ENCODE results near the gene MSX1. TPM values are rescaled to one million over a fixed set of nuclear protein-coding genes. Genes with fewer than 3 reads are reported as not detected.

Gene MSX1
- total RNA-seq, 1 experiment from 2014 or later = not detected

GRCh38 chr4:4860600-4861389, 1.3 kb downstream of the MSX1 start:
- no peak overlapping the region for H3K18ac ChIP-seq (ENCODE audit: insufficient read length, low read depth, low read length)
- no peak overlapping the region for H3K23ac ChIP-seq (ENCODE audit: insufficient read length, low read depth, low read length)
- peaks cover 5% of the 10 kb centered on the region for H3K23me2 ChIP-seq (ENCODE audit: insufficient read length, low read depth, low read length, poor library complexity, severe bottlenecking)
- no peak overlapping the region for H3T11ph ChIP-seq (ENCODE audit: low read length)
- H4K8ac ChIP-seq (replicated peaks; ENCODE audit: insufficient read length, low read depth, low read length) = no peak overlapping the region
- H2AK5ac ChIP-seq (ENCODE audit: insufficient read length, low read length) = no peak overlapping the region
- no peak overlapping the region for H2BK20ac ChIP-seq (ENCODE audit: low read depth, low read length, poor library complexity, severe bottlenecking)
- no peak overlapping the region for H3K4ac ChIP-seq (ENCODE audit: low read depth, low read length)
- H2AFZ ChIP-seq (ENCODE audit: low read length) = no peak overlapping the region
- no peak overlapping the region for H3K27ac Mint-ChIP-seq
- H3K4me1 ChIP-seq (ENCODE audit: insufficient read depth, low read length) = 0 out of 2 replicates have a peak, but pooled peaks cover 3% of the 10 kb centered on the region
- no peak overlapping the region for H2BK120ac ChIP-seq (ENCODE audit: low read depth, low read length, poor library complexity, severe bottlenecking)
- TF ChIP-seq, protein P1, sequence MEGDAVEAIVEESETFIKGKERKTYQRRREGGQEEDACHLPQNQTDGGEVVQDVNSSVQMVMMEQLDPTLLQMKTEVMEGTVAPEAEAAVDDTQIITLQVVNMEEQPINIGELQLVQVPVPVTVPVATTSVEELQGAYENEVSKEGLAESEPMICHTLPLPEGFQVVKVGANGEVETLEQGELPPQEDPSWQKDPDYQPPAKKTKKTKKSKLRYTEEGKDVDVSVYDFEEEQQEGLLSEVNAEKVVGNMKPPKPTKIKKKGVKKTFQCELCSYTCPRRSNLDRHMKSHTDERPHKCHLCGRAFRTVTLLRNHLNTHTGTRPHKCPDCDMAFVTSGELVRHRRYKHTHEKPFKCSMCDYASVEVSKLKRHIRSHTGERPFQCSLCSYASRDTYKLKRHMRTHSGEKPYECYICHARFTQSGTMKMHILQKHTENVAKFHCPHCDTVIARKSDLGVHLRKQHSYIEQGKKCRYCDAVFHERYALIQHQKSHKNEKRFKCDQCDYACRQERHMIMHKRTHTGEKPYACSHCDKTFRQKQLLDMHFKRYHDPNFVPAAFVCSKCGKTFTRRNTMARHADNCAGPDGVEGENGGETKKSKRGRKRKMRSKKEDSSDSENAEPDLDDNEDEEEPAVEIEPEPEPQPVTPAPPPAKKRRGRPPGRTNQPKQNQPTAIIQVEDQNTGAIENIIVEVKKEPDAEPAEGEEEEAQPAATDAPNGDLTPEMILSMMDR (conservative IDR thresholded peaks at IDR 0.05) = no peak
- H4K91ac ChIP-seq (ENCODE audit: insufficient read length, low read depth, low read length) = no peak overlapping the region
- peak overlapping the region; percentile 43 for H3K4me2 ChIP-seq (ENCODE audit: insufficient read depth, insufficient read length, low read length)
- WGBS (ENCODE audit: extremely low coverage, insufficient read length, low lambda C conversion rate) = no CpG with 5 or more reads among the region's 39 CpGs
- no peak overlapping the region for H3K56ac ChIP-seq (ENCODE audit: insufficient read length, low read depth, low read length)
- no peak overlapping the region for H3K9ac ChIP-seq (ENCODE audit: extremely low read depth, insufficient read length, low read length)
- H3K9me3 ChIP-seq (ENCODE audit: control insufficient read depth, low read depth, low read length) = no peaks in the 10 kb centered on the region
- no peak overlapping the region for H2BK12ac ChIP-seq (ENCODE audit: insufficient read length, low read depth, low read length)
- H3K27me3 ChIP-seq (ENCODE audit: insufficient read depth, low read length) = peaks cover 91% of the 10 kb centered on the region
- no peaks in the 10 kb centered on the region for H3K79me2 ChIP-seq (ENCODE audit: insufficient read depth, low read length)
- H3K9me3 Mint-ChIP-seq = peaks cover 0 to 11% of the 10 kb centered on the region in 2 experiments
- H2BK5ac ChIP-seq (ENCODE audit: insufficient read length, low read length) = no peak overlapping the region
- DNase-seq = no peak
- H4K20me1 ChIP-seq (ENCODE audit: control insufficient read depth, insufficient read depth, insufficient read length) = peaks cover 8% of the 10 kb centered on the region
- peak overlapping the region; percentile 47 to 73 for H3K4me3 Mint-ChIP-seq
- H2BK15ac ChIP-seq (ENCODE audit: low read depth, low read length) = no peak overlapping the region
- no peaks in the 10 kb centered on the region; a peak in 2 of 7 replicates for H3K36me3 Mint-ChIP-seq (ENCODE audit: insufficient read depth in 1 of 3, low read depth in 3 of 3)
- no peaks in the 10 kb centered on the region for H3K79me1 ChIP-seq (ENCODE audit: insufficient read depth, low read depth, low read length, poor library complexity, severe bottlenecking)
- H4K5ac ChIP-seq (ENCODE audit: insufficient read length, low read depth, low read length) = no peak overlapping the region
- H3K14ac ChIP-seq (ENCODE audit: insufficient read depth, low read length) = no peak overlapping the region
- H3K4me1 Mint-ChIP-seq = peaks cover 10 to 50% of the 10 kb centered on the region in 2 experiments
- peaks cover 37% of the 10 kb centered on the region for H3K27me3 Mint-ChIP-seq (ENCODE audit: low read depth)
- H3K27ac ChIP-seq (ENCODE audit: insufficient read length, low read depth, low read length) = no peak overlapping the region

All from H9 (cell line).